HG02678 (cell line): ENCODE data around the gene EPN3.

ENCODE experiments used
- ATAC-seq: cut with Tn5 transposase; IDR thresholded peaks from one replicate; pipeline ENCODE4 v1.9.1; 2021; ENCODE audit warnings: mild to moderate bottlenecking, moderate library complexity; ENCODE audit not compliant: unreplicated experiment

EPN3 gene

GRCh38 chr17:50533720-50534148, 1.2 kb downstream of the EPN3 start:
- ATAC-seq = no peak

GRCh38 chr17:50534222-50534978, 1.9 kb downstream of the EPN3 start:
- no peak for ATAC-seq

GRCh38 chr17:50534979-50535326, 2.4 kb downstream of the EPN3 start:
- no peak for ATAC-seq

- no peak for ATAC-seq
Measured at GRCh38 chr17:50535407-50535806, 2.9 kb downstream of the EPN3 start.

GRCh38 chr17:50536683-50537646, 4.4 kb downstream of the EPN3 start:
- no peak for ATAC-seq

- no peak for ATAC-seq
Measured at GRCh38 chr17:50537721-50538548, 5.4 kb downstream of the EPN3 start.

- no peak for ATAC-seq
Measured at GRCh38 chr17:50538549-50539410, 6.2 kb downstream of the EPN3 start.

GRCh38 chr17:50539762-50540559, 7.4 kb downstream of the EPN3 start:
- no peak for ATAC-seq

- no peak for ATAC-seq
Measured at GRCh38 chr17:50540560-50541401, 8.2 kb downstream of the EPN3 start.

GRCh38 chr17:50541402-50541715, 8.8 kb downstream of the EPN3 start:
- ATAC-seq = no peak

- peak; percentile 83 for ATAC-seq
Measured at GRCh38 chr17:50541716-50542688, 9.5 kb downstream of the EPN3 start.

GRCh38 chr17:50542795-50543774, 10.6 kb downstream of the EPN3 start:
- ATAC-seq = no peak

- no peak for ATAC-seq
Measured at GRCh38 chr17:50544516-50544915, 12.0 kb downstream of the EPN3 start.

GRCh38 chr17:50545311-50545710, 12.8 kb downstream of the EPN3 start:
- ATAC-seq = no peak

- no peak for ATAC-seq
Measured at GRCh38 chr17:50546701-50547034, 14.1 kb downstream of the EPN3 start.

GRCh38 chr17:50547035-50547735, 14.7 kb downstream of the EPN3 start, which contains the start of gene SPATA20:
TSS of gene SPATA20 (plus strand) at chr17:50547174. CDS start at chr17:50547209, 35 bp downstream.
- ATAC-seq = peak; percentile 59
